Adrenal gland (tissue), 12 donors: ENCODE data around the gene PPIP5K1. TPM values are rescaled to one million over a fixed set of nuclear protein-coding genes. Genes with fewer than 3 reads are reported as not detected.
A peak's percentile ranks its signal among the peaks of the same experiment; 100 is the strongest.

ENCODE experiments used
- DNase-seq, 7 donors: peaks; one replicate each; pipeline ENCODE4 v3.0.0-alpha.2; 2019 to 2020
- H3K27ac ChIP-seq, 5 donors: fragments of 200-600 bp; sonication (generic) in 4 of 5; 1 replicate in 3 of 5; 2 replicates in 2 of 5; pipeline versions ENCODE4 v1.5.1 to v1.8.0; 2016 to 2020; ENCODE audit warnings: mild to moderate bottlenecking in 1 of 5
- H3K27me3 ChIP-seq: fragments of 200-600 bp; 2 replicates; pipeline ENCODE4 v1.8.0; 2021
- H3K36me3 ChIP-seq, 2 donors: fragments of 200-600 bp; replicated peaks in 1 of 2; 1 replicate in 1 of 2; 2 replicates in 1 of 2; pipeline versions ENCODE4 v1.5.1 to v1.8.0; 2018 to 2022
- H3K4me1 ChIP-seq, 2 donors: fragments of 200-600 bp; replicated peaks in 1 of 2; 1 replicate in 1 of 2; 2 replicates in 1 of 2; pipeline versions ENCODE4 v1.5.1 to v1.8.0; 2018 to 2021
- H3K4me3 ChIP-seq, 4 donors: fragments of 200-600 bp; sonication (generic) in 3 of 4; one replicate each; pipeline ENCODE4 v1.5.1; 2016 to 2018
- H3K9me3 ChIP-seq, 3 donors: fragments of 200-600 bp; sonication (generic) in 1 of 3; replicated peaks in 1 of 3; 1 replicate in 2 of 3; 2 replicates in 1 of 3; pipeline versions ENCODE4 v1.5.1 to v1.8.0; 2016 to 2021
- POLR2A ChIP-seq, 2 donors: fragments of 450-650 bp; IDR thresholded peaks; one replicate each; pipeline ENCODE4 v1.6.1; 2017; ENCODE audit warnings: antibody characterized with exemption in 2 of 2, mild to moderate bottlenecking in 2 of 2, moderate library complexity in 1 of 2
- WGBS, 4 donors: extraction: QIAGEN DNeasy Blood & Tissue Kit in 2 of 4; methylation state at CpG; one replicate each; pipeline versions ENCODE4 v1.1.5 to v1.1.7; 2013 to 2017; 5-methylcytosine and 5-hydroxymethylcytosine counted together
- intact Hi-C, 2 donors: fragments of 100-400 bp; cut with DNase I; formaldehyde crosslinking; loops; one replicate each; pipeline versions ENCODE4 v1.14.1 to v1.15.0; 2022 to 2023
- polyA plus RNA-seq, 3 donors: library from polyadenylated mRNA; stranded (reverse); fragments of 200-250 nt in 2 of 3; fragments of 350-450 nt in 1 of 3; fragmentation: Illumina TruSeq in 1 of 3; extraction: RNeasy Lipid Tissue Mini Kit (QIAGEN cat#74804) in 1 of 3; gene quantifications; one replicate each; pipeline ENCODE4 v1.2.3, GENCODE V29; 2013 to 2014
- total RNA-seq, 9 donors: library from RNA; depleted of rRNA in 4 of 9; stranded (reverse); fragments of >200 nt in 4 of 9; fragments of 120-200 nt in 1 of 9; fragmentation: NEBNext Ultra II Directional in 1 of 9; extraction: Animal tissue kit (Norgen Biotek cat#: 25700) in 1 of 9; gene quantifications; one replicate each; pipeline versions ENCODE4 v1.1.0 to v1.2.4, GENCODE V29; 2013 to 2023
- TF ChIP-seq, protein P1 (sequence below), 6 experiments: fragments of 450-650 bp in 4 of 6; fragments of 200-600 bp in 2 of 6; sonication (generic) in 1 of 6; IDR thresholded peaks; 1 replicate in 5 of 6; 2 replicates in 1 of 6; pipeline versions ENCODE4 v1.5.1 to v1.8.0; 2016 to 2021; ENCODE audit warnings: antibody characterized with exemption in 6 of 6, mild to moderate bottlenecking in 2 of 6, moderate library complexity in 1 of 6
- donor health status: healthy with polysubstance abuse.
- donor health status: Bipolar disorder and iron deficiency.
- donor health status: DM: yes; HTN: yes; CAD: no.
- donor health status: DM: no; HTN: no; CAD: no.
- donor health status: DM: no; HTN: no; CAD: no.
- donor health status: DM: yes; HTN: yes; CAD: no.

Gene PPIP5K1
- total and polyA plus RNA-seq, 12 donors, result 15.4 to 63.8 (median 29.0) TPM

DNA sequence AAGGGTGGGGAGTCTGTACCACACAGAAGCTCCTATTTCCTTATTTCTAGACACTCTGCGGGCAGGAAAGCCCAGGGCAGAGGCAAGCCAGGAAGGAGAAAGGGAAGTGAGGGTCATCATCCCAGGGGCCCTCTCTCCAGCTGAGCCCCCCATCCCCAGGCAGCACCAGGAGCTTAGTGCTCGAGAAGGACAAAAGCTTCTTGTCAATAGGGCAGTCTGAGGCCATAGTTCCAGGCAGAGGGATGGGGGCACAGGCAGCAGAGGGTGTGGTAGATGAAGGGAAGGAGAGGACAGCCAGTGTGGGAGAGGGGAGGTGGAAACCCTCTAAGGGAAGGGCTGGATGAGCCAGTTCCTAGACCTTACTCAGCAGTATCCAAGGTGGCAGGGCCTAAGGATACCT, 69.9 kb downstream of the PPIP5K1 start:
- H3K9me3 ChIP-seq, result no peaks in the 10 kb centered on the region
- H3K27ac ChIP-seq, result no peak overlapping the region
- intact Hi-C loops, result no loop called here
- DNase-seq, result peak in 1 of 7 donors; percentile 25
- peaks cover 0 to 18% of the 10 kb centered on the region in 2 donors for H3K36me3 ChIP-seq
- 75 to 81% (median 78%) methylated on average over 2 of the region's 2 CpGs for WGBS, 4 donors
- H3K4me3 ChIP-seq, result no peak overlapping the region
- TF ChIP-seq, protein P1, sequence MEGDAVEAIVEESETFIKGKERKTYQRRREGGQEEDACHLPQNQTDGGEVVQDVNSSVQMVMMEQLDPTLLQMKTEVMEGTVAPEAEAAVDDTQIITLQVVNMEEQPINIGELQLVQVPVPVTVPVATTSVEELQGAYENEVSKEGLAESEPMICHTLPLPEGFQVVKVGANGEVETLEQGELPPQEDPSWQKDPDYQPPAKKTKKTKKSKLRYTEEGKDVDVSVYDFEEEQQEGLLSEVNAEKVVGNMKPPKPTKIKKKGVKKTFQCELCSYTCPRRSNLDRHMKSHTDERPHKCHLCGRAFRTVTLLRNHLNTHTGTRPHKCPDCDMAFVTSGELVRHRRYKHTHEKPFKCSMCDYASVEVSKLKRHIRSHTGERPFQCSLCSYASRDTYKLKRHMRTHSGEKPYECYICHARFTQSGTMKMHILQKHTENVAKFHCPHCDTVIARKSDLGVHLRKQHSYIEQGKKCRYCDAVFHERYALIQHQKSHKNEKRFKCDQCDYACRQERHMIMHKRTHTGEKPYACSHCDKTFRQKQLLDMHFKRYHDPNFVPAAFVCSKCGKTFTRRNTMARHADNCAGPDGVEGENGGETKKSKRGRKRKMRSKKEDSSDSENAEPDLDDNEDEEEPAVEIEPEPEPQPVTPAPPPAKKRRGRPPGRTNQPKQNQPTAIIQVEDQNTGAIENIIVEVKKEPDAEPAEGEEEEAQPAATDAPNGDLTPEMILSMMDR (IDR thresholded peaks at IDR 0.05), result no peak
- no peak for TF ChIP-seq POLR2A (IDR thresholded peaks at IDR 0.05)
- peaks cover 0 to 29% of the 10 kb centered on the region in 2 donors for H3K4me1 ChIP-seq
- no peaks in the 10 kb centered on the region for H3K27me3 ChIP-seq

DNA sequence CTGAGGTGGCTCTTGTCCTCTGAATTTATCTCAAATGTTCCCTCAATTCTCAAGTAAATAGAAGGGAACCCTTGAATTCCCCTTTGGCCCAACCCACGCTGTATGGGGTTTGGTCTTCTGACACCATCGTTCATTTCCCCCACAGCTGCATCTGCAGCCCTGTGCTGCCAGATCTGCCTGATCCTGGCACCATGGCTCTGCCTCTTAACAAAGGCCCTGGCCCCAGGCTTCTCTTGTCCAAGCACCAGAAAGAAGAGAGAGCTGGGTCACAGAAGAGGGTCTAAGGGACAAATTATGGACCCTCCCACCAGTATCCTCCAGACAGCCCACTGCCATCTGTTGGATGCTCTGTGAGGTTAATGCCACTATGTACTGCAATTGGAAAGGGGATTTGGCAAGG, 70.8 kb downstream of the PPIP5K1 start:
- intact Hi-C loops, result loop anchor here in 1 of 2 donors (10.0 kb wide), 1 partner anchor 74 kb away; no protein-coding TSS in a partner anchor
- Histone ChIP-seq H3K4me1 (peaks cover 0 to 29% of the 10 kb centered on the region in 2 donors), H3K36me3 (peaks cover 0 to 18% of the 10 kb centered on the region in 2 donors), H3K4me3 (no peak overlapping the region), H3K9me3 (no peaks in the 10 kb centered on the region), H3K27ac (no peak overlapping the region), H3K27me3 (no peaks in the 10 kb centered on the region)
- no peak for DNase-seq
- TF ChIP-seq POLR2A (IDR thresholded peaks at IDR 0.05), result no peak
- TF ChIP-seq, protein P1 (IDR thresholded peaks at IDR 0.05), result no peak
- WGBS, 4 donors, result 72 to 90% (median 78%) methylated on average over 2 of the region's 2 CpGs

DNA sequence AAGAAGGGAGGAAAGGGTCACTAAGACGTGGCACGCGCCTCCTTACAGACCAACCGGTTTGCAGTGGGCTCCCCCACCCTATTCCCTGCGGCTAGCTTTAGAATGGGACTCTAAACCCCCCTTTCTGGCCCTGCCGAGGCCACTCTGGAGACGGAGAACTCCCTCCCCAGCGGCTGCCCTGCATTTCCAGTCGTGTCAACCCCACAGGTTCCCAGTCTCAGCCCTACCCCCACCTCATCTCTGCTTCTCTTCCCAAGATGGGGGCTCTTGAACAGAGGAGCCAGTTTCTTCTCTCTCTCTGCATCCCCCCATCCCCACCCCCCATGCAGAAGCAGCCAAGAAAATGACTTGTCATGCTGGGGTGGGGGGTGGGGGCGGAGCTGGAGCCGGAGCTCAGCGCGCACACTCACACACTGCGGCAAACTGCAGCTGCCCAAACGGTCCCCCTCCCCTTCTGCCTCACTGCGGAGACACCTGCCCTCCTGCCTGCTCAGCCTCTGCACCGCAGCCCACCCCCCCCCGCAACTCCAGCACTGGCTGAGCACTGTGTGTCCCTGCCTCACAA, 71.7 kb downstream of the PPIP5K1 start:
- peak overlapping the region in 2 of 4 donors; percentile 0 to 50 for H3K4me3 ChIP-seq
- H3K36me3 ChIP-seq, result peaks cover 0 to 18% of the 10 kb centered on the region in 2 donors
- peak in 4 of 7 donors; percentile 18 to 58 (median 39) for DNase-seq
- TF ChIP-seq, protein P1 (IDR thresholded peaks at IDR 0.05), result no peak
- peak in 1 of 2 donors; percentile 29 for TF ChIP-seq POLR2A (IDR thresholded peaks at IDR 0.05)
- intact Hi-C loops, result loop anchor here in 1 of 2 donors (10.0 kb wide), 1 partner anchor 73 kb away; no protein-coding TSS in a partner anchor
- H3K4me1 ChIP-seq, result peaks cover 0 to 29% of the 10 kb centered on the region in 2 donors
- 12 to 19% (median 15%) methylated on average over 8 to 18 of the region's 18 CpGs for WGBS, 4 donors
- H3K27me3 ChIP-seq, result no peaks in the 10 kb centered on the region
- H3K9me3 ChIP-seq, result no peaks in the 10 kb centered on the region
- H3K27ac ChIP-seq, result peak overlapping the region in 2 of 5 donors; percentile 30 to 52

DNA sequence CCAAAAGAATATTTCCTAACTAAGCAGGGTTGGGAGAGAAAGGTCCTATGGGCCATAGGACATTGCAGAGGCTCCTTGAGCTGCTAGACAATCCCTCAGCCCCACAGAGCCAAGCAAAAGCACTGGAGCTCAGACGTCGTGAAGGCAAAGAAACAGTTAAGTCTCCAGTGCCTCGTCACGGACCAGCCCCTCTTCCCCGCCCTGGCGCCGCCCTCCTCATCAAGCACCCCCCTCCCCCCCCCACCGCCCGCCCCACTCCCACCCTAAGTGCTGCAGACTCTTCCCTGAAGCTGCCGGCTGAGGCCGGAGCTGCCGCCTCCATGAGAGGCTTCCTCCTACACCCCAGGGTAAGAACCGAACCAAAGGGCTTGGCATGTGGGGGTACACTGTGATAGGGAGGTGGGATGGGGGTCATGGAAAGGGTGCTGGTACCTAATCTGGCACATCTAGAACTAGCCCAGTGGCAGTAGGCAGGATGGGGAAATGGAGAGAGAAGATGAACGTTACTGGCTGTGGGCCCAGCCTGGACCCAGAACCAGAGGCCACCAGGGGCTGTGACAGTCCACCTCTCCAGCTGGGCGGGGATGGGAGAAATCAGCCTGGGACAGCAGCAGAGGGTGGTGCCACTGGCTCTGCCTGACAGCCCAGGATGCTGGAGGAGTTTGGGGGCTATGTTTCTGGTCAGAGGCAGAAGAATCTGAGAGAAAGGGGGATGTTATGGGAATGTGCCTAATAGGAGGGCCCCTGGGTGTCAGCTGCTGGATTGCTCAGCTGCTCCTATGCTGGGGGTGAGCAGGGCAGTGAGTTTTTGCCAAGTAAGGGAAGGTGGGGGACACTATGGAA, 72.4 kb downstream of the PPIP5K1 start, which contains the start of gene MAP1A:
Gene MAP1A, plus strand, starts transcription at position 255 of the 843 bp plus-strand sequence. CDS start 3,866 bp downstream, outside the sequence.
- TF ChIP-seq, protein P1 (IDR thresholded peaks at IDR 0.05), result no peak
- no peak for TF ChIP-seq POLR2A (IDR thresholded peaks at IDR 0.05)
- DNase-seq, result peak in 2 of 7 donors; percentile 15 to 79
- intact Hi-C loops, result loop anchor here in 1 of 2 donors (10.0 kb wide), 1 partner anchor 73 kb away; no protein-coding TSS in a partner anchor
- H3K4me1 ChIP-seq, result peaks cover 0 to 29% of the 10 kb centered on the region in 2 donors
- peaks cover 0 to 14% of the 10 kb centered on the region in 2 donors for H3K36me3 ChIP-seq
- H3K4me3 ChIP-seq, result peak within 1 kb of the TSS in 2 of 4 donors; percentile 0 to 50
- 23 to 37% (median 27%) methylated on average over 11 to 15 of the region's 15 CpGs for WGBS, 4 donors
- no peaks in the 10 kb centered on the region for H3K27me3 ChIP-seq
- H3K27ac ChIP-seq, result peak within 1 kb of the TSS in 2 of 5 donors; percentile 51 to 61
- no peaks in the 10 kb centered on the region for H3K9me3 ChIP-seq
